ENCODE results near the gene TMTC3.

DNA sequence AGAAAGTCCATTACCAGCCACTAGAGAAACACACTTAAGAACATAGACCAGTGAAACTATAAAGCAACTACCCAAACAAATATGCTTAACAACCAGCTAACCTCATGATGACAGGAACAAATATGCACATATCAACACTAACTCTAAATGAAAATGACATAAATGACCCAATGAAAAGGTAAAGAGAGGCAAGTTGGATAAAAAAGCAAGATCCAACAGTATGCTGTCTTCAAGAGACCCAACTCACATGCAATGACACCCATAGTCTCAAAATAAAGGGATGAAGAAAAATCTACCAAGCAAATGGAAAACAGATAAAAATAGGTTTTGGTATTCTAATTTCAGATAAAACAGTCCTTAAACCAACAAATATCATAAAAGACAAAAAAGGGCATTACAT is 77.8 kb downstream of the TMTC3 start:
- TF ChIP-seq CTCF (IDR thresholded peaks at IDR 0.05) (no peak), EP300 (IDR thresholded peaks at IDR 0.05) (no peak), USF2 (IDR thresholded peaks at IDR 0.05) (no peak), CBX2 (IDR thresholded peaks at IDR 0.05; ENCODE audit: borderline replicate concordance, low read depth) (no peak), EHMT2 (IDR thresholded peaks at IDR 0.05; ENCODE audit: low read depth) (no peak), POLR2A (IDR thresholded peaks at IDR 0.05; ENCODE audit: low read length) (no peak), HMGXB4 (CRISPR knock-in tag; IDR thresholded peaks at IDR 0.05; ENCODE audit: borderline replicate concordance) (no peak), EHF (CRISPR knock-in tag; IDR thresholded peaks at IDR 0.05) (no peak), ESRRA (IDR thresholded peaks at IDR 0.05; ENCODE audit: borderline replicate concordance, low read length) (no peak), RAD21 (conservative IDR thresholded peaks at IDR 0.05 in 1 of 2, IDR thresholded peaks at IDR 0.05 in 1 of 2) (no peak)
- TF ChIP-seq, protein P1, sequence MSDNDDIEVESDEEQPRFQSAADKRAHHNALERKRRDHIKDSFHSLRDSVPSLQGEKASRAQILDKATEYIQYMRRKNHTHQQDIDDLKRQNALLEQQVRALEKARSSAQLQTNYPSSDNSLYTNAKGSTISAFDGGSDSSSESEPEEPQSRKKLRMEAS (IDR thresholded peaks at IDR 0.05) = no peak
- TF ChIP-seq, protein P2, sequence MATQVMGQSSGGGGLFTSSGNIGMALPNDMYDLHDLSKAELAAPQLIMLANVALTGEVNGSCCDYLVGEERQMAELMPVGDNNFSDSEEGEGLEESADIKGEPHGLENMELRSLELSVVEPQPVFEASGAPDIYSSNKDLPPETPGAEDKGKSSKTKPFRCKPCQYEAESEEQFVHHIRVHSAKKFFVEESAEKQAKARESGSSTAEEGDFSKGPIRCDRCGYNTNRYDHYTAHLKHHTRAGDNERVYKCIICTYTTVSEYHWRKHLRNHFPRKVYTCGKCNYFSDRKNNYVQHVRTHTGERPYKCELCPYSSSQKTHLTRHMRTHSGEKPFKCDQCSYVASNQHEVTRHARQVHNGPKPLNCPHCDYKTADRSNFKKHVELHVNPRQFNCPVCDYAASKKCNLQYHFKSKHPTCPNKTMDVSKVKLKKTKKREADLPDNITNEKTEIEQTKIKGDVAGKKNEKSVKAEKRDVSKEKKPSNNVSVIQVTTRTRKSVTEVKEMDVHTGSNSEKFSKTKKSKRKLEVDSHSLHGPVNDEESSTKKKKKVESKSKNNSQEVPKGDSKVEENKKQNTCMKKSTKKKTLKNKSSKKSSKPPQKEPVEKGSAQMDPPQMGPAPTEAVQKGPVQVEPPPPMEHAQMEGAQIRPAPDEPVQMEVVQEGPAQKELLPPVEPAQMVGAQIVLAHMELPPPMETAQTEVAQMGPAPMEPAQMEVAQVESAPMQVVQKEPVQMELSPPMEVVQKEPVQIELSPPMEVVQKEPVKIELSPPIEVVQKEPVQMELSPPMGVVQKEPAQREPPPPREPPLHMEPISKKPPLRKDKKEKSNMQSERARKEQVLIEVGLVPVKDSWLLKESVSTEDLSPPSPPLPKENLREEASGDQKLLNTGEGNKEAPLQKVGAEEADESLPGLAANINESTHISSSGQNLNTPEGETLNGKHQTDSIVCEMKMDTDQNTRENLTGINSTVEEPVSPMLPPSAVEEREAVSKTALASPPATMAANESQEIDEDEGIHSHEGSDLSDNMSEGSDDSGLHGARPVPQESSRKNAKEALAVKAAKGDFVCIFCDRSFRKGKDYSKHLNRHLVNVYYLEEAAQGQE (IDR thresholded peaks at IDR 0.05) = no peak

All from A549 (cell line).